ENCODE measurements around the gene TRIP10.
"Not testable (repeated sequence)": the region's sequence is repeated elsewhere in the genome, so short reads cannot be mapped to it uniquely, and the experiment has no call there.

The TRIP10 gene

GRCh38 chr19:6743714-6744380 lies 4.4 kb downstream of the TRIP10 start:
- no peak for DNase-seq (ENCODE audit: low read depth in 2 of 2)

- DNase-seq (ENCODE audit: low read depth in 2 of 2), result no peak
These were observed 5.2 kb downstream of the TRIP10 start for GRCh38 chr19:6744381-6745301.

DNA sequence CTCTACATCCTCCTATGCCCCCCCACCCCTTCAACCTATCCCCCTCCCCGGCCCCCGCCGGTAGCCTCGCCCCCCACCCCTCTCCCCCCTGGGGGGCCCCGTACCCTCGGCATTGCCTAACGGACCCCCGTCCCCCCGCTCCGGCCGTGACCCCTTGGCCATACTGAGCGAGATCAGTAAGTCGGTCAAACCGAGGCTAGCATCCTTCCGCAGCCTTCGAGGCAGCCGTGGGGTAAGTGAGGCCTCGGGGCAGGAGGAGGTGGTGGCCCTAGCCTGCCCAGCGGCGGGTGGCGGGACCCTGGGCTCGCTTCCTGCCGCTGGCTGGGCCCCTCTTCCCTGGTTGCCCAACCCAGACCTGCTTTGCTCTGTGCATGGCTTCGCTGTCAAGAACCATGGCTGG lies 6.5 kb downstream of the TRIP10 start:
- no peak for DNase-seq (ENCODE audit: low read depth in 2 of 2)

DNA sequence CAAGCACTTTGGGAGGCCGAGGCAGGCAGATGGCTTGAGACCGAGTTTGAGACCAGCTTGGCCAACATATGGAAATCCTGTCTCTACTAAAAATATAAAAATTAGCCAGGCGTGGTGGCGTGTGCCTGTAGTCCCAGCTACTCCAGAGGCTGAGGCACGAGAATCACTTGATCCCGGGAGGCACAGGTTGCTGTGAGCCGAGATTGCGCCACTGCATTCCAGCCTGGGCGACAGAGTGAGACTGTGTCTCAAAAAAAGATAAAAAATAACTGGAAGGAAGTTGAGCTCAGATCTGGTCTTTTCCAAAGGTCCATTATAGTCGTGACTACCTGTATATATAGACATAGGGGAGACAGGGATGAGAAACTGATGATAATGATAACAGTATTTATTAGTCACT lies 9.1 kb downstream of the TRIP10 start:
- DNase-seq (ENCODE audit: low read depth in 2 of 2), result not testable (repeated sequence)

DNA sequence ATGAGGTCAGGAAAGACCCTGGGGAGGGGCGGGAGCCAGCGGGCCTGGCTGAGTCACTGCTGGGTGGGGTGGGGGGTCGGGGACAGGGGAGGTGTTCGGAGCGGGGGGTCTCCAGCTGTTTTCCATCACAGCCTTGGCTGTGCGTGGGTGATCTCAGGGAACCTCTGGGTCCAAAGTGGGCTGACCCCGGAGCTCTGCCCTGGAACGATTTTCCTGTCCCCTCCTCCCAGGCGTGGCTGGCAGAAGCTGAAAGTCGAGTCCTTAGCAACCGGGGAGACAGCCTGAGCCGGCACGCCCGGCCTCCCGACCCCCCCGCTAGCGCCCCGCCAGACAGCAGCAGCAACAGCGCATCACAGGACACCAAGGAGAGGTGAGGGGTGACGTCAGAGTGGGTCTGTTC lies 10.6 kb downstream of the TRIP10 start:
- DNase-seq (ENCODE audit: low read depth in 2 of 2), result no peak

DNA sequence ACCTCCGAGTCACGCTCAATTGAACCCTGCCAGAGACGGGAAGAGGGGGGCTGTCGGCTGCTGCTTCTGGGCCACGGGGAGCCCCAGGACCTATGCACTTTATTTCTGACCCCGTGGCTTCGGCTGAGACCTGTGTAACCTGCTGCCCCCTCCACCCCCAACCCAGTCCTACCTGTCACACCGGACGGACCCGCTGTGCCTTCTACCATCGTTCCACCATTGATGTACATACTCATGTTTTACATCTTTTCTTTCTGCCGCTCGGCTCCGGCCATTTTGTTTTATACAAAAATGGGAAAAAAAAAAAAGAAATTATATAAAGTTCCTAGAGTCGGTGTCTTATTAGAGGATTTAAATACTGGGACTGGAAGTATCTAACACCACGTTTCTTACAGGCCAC lies 11.7 kb downstream of the TRIP10 start:
- no peak for DNase-seq (ENCODE audit: low read depth in 2 of 2)

DNA sequence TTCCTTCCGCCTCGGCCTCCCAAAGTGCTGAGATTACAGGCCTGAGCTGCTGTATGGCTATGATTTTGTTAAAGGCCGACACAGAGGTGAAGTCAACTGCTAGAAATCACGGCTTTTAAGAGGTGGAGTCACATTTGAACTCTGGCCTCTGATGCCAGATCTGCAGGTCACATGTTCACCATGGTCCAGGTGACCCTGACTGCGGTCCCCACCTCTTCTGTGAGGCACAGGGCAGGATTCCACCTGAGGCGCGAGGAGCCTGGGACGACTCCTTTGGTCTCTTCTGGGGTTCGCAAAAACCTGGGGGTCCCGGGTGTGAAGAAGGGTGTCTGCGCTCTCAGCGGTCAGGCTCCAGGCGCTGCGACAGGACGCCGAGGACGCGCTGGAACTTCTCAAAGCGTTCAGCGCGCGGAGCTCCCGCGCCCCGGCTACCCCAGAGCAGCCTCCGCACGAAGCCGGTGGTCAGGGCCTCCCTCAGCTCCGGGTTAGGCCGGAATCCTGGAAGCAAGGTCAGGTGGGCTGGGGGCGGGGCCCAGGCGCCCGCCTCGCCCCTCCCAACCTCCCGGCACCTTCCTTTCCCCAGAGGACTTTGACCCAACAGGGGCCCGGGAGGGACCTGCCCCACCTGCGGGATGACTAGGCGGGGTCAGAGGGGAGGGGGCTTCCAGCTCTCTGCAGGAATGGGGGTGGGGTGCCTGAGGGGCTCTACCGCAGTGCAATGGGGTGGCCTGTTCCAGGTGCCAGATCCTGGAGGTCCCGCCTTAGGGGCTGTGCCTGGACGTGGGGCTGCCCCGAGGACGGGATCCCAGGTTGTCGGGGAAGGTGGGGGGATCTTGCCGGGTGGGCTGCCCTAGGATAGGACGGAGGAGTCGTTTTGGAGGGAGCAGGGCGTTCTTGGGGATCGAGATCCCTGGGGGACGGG lies 13.0 kb downstream of the TRIP10 start:
- DNase-seq (ENCODE audit: low read depth in 2 of 2), result no peak

GRCh38 chr19:6753178-6754031 lies 13.9 kb downstream of the TRIP10 start:
- peak; percentile 57 to 77 for DNase-seq (ENCODE audit: low read depth in 2 of 2)

DNA sequence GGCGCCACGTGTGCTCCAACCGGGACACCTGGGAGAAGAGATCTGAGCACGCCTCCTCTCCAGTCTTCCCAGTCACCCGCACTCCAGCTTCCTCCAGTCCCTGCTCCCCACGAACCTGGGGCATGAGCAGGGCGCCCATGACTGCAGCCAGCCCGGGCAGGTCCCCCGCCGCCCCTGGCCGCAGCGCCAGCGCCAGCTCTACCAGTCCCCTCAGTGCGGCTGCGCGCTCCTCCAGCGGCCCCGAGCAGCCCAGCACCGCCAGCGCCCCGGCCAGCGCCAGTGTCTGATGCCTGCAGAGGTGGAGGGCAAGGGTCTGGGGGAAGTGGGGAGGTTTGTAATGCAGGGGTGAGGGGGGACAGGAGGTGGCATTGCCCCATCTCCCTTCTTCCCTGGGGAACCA lies 14.7 kb downstream of the TRIP10 start:
- no peak for DNase-seq (ENCODE audit: low read depth in 2 of 2)

GRCh38 chr19:6754653-6755463 lies 15.4 kb downstream of the TRIP10 start:
- no peak for DNase-seq (ENCODE audit: low read depth in 2 of 2)

DNA sequence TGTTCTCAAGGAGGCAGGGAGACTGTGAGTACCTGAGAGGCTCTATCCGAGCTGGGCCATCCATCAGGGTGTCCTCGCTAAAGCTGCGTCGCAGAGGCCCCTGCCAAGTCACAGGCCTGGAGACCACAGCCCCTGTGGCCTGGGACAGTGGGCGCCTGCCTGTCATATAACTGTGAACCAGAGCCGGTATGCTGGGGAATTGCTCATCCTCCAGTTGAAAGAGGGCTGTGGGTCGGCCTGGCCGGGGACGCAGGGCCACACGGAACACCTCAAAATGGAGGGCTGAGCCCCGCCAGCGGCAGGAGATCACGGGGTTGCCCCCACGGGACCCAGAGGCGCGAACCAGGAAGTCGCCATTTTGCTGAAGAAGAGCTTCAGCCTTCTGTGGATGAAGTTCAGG lies 21.1 kb downstream of the TRIP10 start:
- DNase-seq (ENCODE audit: low read depth in 2 of 2), result no peak

GRCh38 chr19:6761053-6761676 lies 21.7 kb downstream of the TRIP10 start:
- DNase-seq (ENCODE audit: low read depth in 2 of 2), result no peak

- DNase-seq (ENCODE audit: low read depth in 2 of 2), result not testable (repeated sequence)
These were observed 22.8 kb downstream of the TRIP10 start for GRCh38 chr19:6762253-6762797.

DNA sequence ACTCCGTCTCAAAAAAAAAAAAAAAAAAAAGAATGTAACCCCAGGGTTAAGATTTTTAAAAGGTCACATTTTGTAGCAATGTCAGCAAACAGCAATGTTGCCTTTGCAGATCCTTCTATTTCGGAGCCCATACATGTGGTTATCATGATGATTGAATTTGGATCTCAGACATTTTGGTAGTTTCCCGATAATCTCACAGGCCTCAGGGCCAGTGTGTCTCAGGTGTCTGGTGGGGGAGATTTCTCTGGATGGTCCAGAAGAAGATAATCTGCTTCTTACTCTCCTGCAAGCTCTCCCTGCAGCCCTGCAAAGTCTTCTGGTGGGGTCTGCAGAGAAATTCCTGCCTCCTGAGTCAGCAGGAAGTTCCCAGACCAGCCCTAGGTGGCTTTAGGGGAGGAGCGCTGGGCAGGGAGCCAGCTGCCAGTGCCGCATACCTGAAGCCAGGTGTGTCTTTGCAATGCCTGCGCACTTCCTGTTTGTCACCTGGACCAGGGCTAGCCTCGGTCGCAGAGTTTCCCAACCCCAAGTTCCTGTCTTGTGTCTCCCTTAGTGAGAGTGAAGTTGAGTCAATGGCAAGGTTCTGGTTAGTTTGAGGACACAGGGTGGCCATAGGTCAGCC lies 26.4 kb downstream of the TRIP10 start:
- no peak for DNase-seq (ENCODE audit: low read depth in 2 of 2)

- DNase-seq (ENCODE audit: low read depth in 2 of 2), result no peak
These were observed 27.0 kb downstream of the TRIP10 start for GRCh38 chr19:6766357-6767080.

DNA sequence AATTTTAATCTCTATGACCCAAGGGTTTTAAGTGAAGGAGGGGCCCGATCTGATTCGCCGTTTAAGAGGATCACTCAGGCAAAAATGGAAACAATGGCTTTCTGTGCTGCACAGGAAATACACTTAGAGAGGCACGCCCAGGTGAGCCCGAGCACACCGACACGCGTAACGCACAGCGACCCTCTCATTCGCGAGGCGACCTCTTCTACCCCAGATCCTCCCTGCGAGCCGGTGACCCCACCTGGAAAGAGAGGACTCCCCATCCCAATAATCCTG lies 27.5 kb downstream of the TRIP10 start:
- DNase-seq (ENCODE audit: low read depth in 2 of 2), result no peak

DNA sequence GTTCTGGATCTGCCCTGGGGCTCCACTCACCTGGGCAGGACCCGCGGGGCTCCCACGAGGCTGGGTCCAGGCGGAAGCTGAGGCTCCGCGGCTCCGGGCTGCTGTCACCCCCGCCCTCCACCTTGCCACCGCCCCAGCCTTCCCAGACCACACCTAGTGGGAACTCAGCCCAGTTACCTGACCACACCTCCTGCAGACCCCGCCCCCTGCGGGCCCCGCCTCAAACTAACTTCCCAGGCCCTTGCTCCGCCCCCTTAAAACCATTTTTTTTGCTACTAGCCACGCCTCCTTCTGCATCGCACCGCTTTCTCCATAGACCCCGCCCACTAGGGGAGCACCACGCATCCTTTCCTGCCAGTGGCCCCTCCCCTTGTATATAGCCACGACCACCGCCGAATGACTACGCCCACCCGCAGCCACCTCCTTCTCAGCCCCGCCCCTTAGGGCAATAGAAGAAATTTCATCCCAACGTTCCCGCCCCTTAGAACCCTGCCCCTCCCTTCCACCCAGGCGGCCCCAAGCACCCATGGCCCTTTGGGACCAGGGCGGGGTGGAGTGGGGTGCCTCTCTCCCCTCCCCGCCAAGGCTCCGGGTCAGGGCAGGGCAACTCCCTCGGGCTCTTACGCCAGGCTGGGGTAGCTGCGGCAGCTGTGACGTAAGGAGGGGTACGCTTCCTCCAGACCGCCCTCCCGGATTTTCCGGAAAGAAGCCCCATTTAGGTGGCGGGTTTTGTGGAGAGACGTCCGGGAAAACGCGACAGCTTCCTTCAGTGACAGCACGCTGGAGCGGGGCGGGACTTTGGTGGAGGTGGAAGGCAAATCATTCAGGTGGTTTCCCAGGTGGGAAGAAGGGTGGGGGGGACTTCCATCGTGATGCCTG lies 28.1 kb downstream of the TRIP10 start, which contains the start of gene SH2D3A:
Gene SH2D3A (minus strand): TSS at position 79 of the 879 bp plus-strand sequence. CDS start 3,687 bp downstream, outside the sequence.
- DNase-seq (ENCODE audit: low read depth in 2 of 2), result peak; percentile 90 to 94
